NCI-H526 treated with DMSO at 0.1 percent for 48 hours (cell line): ENCODE measurements around the gene PCDHB12.
"Not testable (repeated sequence)": the region's sequence is repeated elsewhere in the genome, so short reads cannot be mapped to it uniquely, and the experiment has no call there.

ENCODE experiments used
- DNase-seq: peaks from one replicate; lab custom pipeline; 2025; lab: John Stamatoyannopoulos, UW

The PCDHB12 gene

GRCh38 chr5:141210281-141210680 lies 1.8 kb downstream of the PCDHB12 start:
- DNase-seq = not testable (repeated sequence)

DNA sequence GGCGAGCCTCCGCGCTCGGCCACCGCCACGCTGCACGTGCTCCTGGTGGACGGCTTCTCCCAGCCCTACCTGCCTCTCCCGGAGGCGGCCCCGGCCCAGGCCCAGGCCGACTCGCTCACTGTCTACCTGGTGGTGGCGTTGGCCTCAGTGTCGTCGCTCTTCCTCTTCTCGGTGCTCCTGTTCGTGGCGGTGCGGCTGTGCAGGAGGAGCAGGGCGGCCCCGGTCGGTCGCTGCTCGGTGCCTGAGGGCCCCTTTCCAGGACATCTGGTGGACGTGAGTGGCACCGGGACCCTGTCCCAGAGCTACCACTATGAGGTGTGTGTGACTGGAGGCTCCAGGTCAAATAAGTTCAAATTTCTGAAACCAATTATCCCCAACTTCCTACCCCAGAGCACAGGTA lies 2.3 kb downstream of the PCDHB12 start:
- DNase-seq = not testable (repeated sequence)

DNA sequence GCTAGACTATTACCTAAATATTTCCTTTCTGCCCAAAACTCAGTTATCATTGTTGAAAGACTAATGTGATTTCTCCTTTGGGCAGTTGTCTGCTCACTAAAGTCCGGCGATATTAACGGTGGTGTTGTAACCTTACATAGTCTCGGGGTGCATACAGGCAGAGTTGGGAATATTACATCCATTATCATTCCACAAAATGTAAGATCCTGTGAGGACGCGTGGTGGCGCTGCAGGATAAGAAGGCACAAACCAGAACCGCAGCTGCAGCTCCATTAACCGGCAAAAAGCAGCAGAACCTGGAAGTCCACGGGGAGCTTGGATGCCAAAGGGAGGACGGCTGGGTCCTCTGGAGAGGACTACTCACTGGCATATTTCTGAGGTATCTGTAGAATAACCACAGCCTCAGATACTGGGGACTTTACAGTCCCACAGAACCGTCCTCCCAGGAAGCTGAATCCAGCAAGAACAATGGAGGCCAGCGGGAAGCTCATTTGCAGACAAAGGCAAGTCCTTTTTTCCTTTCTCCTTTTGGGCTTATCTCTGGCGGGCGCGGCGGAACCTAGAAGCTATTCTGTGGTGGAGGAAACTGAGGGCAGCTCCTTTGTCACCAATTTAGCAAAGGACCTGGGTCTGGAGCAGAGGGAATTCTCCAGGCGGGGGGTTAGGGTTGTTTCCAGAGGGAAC lies 5.3 kb downstream of the PCDHB12 start, which contains the start of gene PCDHB13:
TSS of gene PCDHB13 (plus strand) at position 264 of the 684 bp plus-strand sequence. CDS start at position 469, 205 bp downstream.
- peak; percentile 4 for DNase-seq

GRCh38 chr5:141214583-141214982 lies 6.1 kb downstream of the PCDHB12 start:
- DNase-seq = not testable (repeated sequence)

GRCh38 chr5:141215504-141215903 lies 7.0 kb downstream of the PCDHB12 start:
- not testable (repeated sequence) for DNase-seq

DNA sequence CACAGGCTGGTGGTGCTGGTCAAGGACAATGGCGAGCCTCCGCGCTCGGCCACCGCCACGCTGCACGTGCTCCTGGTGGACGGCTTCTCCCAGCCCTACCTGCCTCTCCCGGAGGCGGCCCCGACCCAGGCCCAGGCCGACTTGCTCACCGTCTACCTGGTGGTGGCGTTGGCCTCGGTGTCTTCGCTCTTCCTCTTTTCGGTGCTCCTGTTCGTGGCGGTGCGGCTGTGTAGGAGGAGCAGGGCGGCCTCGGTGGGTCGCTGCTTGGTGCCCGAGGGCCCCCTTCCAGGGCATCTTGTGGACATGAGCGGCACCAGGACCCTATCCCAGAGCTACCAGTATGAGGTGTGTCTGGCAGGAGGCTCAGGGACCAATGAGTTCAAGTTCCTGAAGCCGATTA lies 7.5 kb downstream of the PCDHB12 start:
- not testable (repeated sequence) for DNase-seq

DNA sequence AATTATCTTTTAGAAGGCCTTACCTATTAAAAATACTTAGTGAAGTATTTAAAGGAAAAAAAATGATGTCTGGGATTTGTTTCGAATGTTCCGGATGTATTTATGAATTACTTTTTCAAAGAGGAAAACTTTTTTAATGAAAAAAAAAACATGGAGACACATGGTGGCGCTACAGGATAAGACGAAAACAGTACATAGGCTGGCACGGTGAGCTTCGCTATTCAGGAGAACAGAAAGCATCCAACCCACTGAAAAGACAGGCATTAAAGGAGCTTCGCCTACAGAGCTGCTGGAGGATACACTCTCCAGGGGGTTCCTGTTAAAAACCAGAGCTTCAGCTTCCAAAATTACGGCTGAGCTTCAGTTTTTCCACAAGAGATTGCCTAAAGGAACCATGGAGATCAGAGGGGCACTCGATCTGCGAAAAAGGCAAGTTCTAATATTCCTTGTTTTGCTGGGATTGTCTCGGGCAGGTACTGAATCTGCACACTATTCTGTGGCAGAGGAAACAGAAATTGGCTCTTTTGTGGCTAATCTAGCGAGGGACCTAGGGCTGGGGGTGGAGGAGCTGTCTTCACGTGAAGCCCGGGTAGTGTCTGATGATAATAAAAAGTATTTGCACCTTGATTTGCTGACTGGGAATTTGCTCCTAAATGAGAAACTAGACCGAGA lies 14.7 kb downstream of the PCDHB12 start, which contains the start of gene PCDHB14:
TSS of gene PCDHB14 (plus strand) at position 232 of the 672 bp plus-strand sequence. CDS start at position 395, 163 bp downstream.
- peak; percentile 31 for DNase-seq

- DNase-seq = not testable (repeated sequence)
Measured at GRCh38 chr5:141224844-141225243, 16.3 kb downstream of the PCDHB12 start.

DNA sequence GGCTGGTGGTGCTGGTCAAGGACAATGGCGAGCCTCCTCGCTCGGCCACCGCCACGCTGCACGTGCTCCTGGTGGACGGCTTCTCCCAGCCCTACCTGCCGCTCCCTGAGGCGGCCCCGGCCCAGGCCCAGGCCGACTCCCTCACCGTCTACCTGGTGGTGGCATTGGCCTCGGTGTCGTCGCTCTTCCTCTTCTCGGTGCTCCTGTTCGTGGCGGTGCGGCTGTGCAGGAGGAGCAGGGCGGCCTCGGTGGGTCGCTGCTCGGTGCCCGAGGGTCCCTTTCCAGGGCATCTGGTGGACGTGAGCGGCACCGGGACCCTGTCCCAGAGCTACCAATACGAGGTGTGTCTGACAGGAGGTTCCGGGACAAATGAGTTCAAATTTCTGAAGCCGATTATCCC lies 16.9 kb downstream of the PCDHB12 start:
- not testable (repeated sequence) for DNase-seq

- DNase-seq = no peak
Measured at GRCh38 chr5:141234109-141234667, 25.7 kb downstream of the PCDHB12 start.

- not testable (repeated sequence) for DNase-seq
Measured at GRCh38 chr5:141235922-141236321, 27.4 kb downstream of the PCDHB12 start.

GRCh38 chr5:141236516-141237313 lies 28.2 kb downstream of the PCDHB12 start:
- DNase-seq = no peak

GRCh38 chr5:141241496-141241895 lies 33.0 kb downstream of the PCDHB12 start:
- no peak for DNase-seq

GRCh38 chr5:141245250-141245717 lies 36.8 kb downstream of the PCDHB12 start, which contains the start of gene PCDHB15:
Gene PCDHB15 (plus strand): TSS chr5:141245395. CDS start chr5:141245579, 184 bp downstream.
- peak; percentile 19 for DNase-seq

- DNase-seq = not testable (repeated sequence)
Measured at GRCh38 chr5:141246971-141247370, 38.5 kb downstream of the PCDHB12 start.

GRCh38 chr5:141247434-141247833 lies 38.9 kb downstream of the PCDHB12 start:
- DNase-seq = not testable (repeated sequence)

DNA sequence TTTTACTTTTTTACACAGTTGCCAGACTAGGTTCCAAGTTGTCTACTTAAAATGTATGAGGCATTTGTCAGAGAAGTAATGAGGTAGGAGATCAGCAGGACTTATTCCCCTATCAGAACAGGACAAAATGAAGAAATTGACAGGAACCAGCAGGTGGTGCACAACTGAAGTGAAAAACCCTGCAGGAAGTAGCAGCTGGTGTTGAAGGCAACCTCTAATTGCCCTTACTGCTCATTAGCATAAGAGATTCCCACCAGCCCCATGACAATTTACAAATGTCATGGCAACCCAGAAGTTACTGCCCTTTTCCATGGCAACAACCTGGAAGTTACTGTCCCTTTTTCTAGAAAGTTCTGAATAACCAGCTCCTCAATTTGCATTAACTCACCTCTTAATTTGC lies 42.1 kb downstream of the PCDHB12 start:
- DNase-seq = no peak

DNA sequence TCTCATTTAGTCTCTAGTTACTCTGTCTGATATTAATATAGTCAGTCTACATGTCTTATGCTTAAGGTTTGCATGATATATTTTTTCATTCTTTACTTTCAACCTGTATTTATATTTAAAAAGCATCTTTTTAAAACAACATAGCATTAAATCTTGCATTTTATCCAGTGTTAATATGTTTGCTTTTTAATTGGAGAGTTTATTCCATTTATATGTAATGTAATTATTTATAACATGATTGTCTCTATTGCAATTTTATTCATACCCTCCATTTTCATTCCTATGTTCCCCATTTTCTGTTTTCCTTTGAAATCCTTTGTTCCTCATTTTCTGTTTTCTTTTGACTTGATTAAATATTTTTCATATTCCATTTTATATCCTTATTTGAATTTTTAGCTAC lies 49.9 kb downstream of the PCDHB12 start:
- DNase-seq = no peak

DNA sequence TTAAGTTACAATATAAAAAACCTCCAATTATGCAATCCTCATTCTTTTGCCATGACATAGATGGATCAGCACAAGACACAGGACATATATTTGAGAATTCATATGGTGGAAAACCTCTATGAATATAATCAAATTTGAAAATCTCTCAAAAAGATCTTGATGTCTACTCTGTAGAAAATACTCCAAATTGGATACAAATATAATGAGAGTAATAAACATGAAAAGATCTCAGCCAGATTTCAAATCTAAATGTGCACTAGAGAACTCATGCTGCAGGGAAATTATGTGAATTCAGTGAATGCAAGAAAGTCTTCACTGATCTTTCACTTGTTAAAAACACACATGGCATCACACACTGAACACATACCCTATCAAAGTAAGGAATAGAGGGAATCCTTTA lies 50.4 kb downstream of the PCDHB12 start:
- DNase-seq = no peak

- DNase-seq = no peak
Measured at GRCh38 chr5:141260458-141261237, 52.1 kb downstream of the PCDHB12 start.

- DNase-seq = no peak
Measured at GRCh38 chr5:141261238-141261546, 52.7 kb downstream of the PCDHB12 start.
